ENCODE results near the gene PXYLP1. TPM values are rescaled to one million over a fixed set of nuclear protein-coding genes. Genes with fewer than 3 reads are reported as not detected.

The PXYLP1 gene
- polyA plus RNA-seq, 5 donors, result 26.8 to 34.9 (median 29.9) TPM

GRCh38 chr3:141323936-141324704 lies 92.5 kb downstream of the PXYLP1 start:
- no peak for DNase-seq

- DNase-seq, result no peak
Measured at GRCh38 chr3:141326123-141326522, 94.5 kb downstream of the PXYLP1 start.

GRCh38 chr3:141326626-141327025 lies 95.0 kb downstream of the PXYLP1 start:
- DNase-seq, result no peak

GRCh38 chr3:141328286-141329166 lies 96.9 kb downstream of the PXYLP1 start:
- DNase-seq, result no peak

- DNase-seq, result no peak
Measured at GRCh38 chr3:141330235-141330634, 98.6 kb downstream of the PXYLP1 start.

GRCh38 chr3:141330718-141331376 lies 99.2 kb downstream of the PXYLP1 start:
- no peak for DNase-seq

- DNase-seq, result no peak
Measured at GRCh38 chr3:141331377-141332318, 100.0 kb downstream of the PXYLP1 start.

- DNase-seq, result peak; percentile 45 to 46
Measured at GRCh38 chr3:141332416-141332815, 100.8 kb downstream of the PXYLP1 start.

GRCh38 chr3:141333836-141334626 lies 102.4 kb downstream of the PXYLP1 start:
- no peak for DNase-seq

- DNase-seq, result no peak
Measured at GRCh38 chr3:141334627-141335250, 103.1 kb downstream of the PXYLP1 start.

- DNase-seq, result no peak
Measured at GRCh38 chr3:141335531-141336061, 104.0 kb downstream of the PXYLP1 start.

- DNase-seq, result no peak
Measured at GRCh38 chr3:141336672-141337522, 105.3 kb downstream of the PXYLP1 start.

GRCh38 chr3:141337523-141337854 lies 105.9 kb downstream of the PXYLP1 start:
- no peak for DNase-seq

GRCh38 chr3:141337991-141338390 lies 106.4 kb downstream of the PXYLP1 start:
- DNase-seq, result no peak

GRCh38 chr3:141338881-141339280 lies 107.3 kb downstream of the PXYLP1 start:
- no peak for DNase-seq

GRCh38 chr3:141341536-141341935 lies 109.9 kb downstream of the PXYLP1 start:
- DNase-seq, result no peak

- DNase-seq, result no peak
Measured at GRCh38 chr3:141342386-141342785, 110.8 kb downstream of the PXYLP1 start.

- DNase-seq, result no peak
Measured at GRCh38 chr3:141343077-141343476, 111.5 kb downstream of the PXYLP1 start.

GRCh38 chr3:141343865-141344271 lies 112.2 kb downstream of the PXYLP1 start:
- DNase-seq, result no peak
